Gastroesophageal sphincter (tissue), 3 donors: ENCODE data around the gene EHBP1.

Experiments
- CTCF ChIP-seq, 4 experiments: fragments of 200-600 bp in 2 of 4; fragments of 450-650 bp in 2 of 4; sonication (generic) in 1 of 4; IDR thresholded peaks; one replicate each; pipeline ENCODE4 v1.5.1; 2017 to 2019; ENCODE audit warnings: antibody characterized with exemption in 4 of 4, mild to moderate bottlenecking in 2 of 4, moderate library complexity in 2 of 4
- EP300 ChIP-seq: sonication (generic); formaldehyde crosslinking; IDR thresholded peaks from one replicate; pipeline ENCODE4 v1.6.1; 2017; ENCODE audit warnings: antibody characterized with exemption, mild to moderate bottlenecking
- POLR2A ChIP-seq, 2 donors: fragments of 450-650 bp; IDR thresholded peaks; one replicate each; pipeline ENCODE4 v1.6.1; 2017; ENCODE audit warnings: antibody characterized with exemption in 2 of 2, mild to moderate bottlenecking in 2 of 2, moderate library complexity in 1 of 2

- TF ChIP-seq EP300 (no peak), CTCF (IDR thresholded peaks at IDR 0.05) (no peak), POLR2A (IDR thresholded peaks at IDR 0.05) (no peak)
These were observed 342.1 kb downstream of the EHBP1 start for GRCh38 chr2:63047321-63048279.
